Activated CD8-positive, alpha-beta memory T cell treated with anti-CD3 and anti-CD28 coated beads, Interleukin-2, amount 10 ng/mL, durations not matched to agents 7 days and 5 days (primary cell): ENCODE measurements around the gene TFRC. TPM values are rescaled to one million over a fixed set of nuclear protein-coding genes. Genes with fewer than 3 reads are reported as not detected.
"Not testable (repeated sequence)": the region's sequence is repeated elsewhere in the genome, so short reads cannot be mapped to it uniquely, and the experiment has no call there.

Experiments used
- ATAC-seq: fragments of 150-1000 bp; cut with Tn5 transposase; one replicate; pipeline ENCODE4 v1.10.0; 2021; ENCODE audit warnings: moderate library complexity
- CTCF ChIA-PET: fragments of 350-600 bp; sonication (Branson Sonifier 250); formaldehyde crosslinking; loops from one replicate; lab custom pipeline; 2021; ENCODE audit warnings: antibody characterized with exemption; lab: Charles Lee
- DNase-seq: peaks from one replicate; pipeline ENCODE4 v3.0.0-alpha.2; 2020
- H3K27ac Mint-ChIP-seq: one replicate; pipeline ENCODE4 v1.8.0; 2021; ENCODE audit warnings: mild to moderate bottlenecking, mixed read lengths
- H3K27me3 Mint-ChIP-seq: one replicate; pipeline ENCODE4 v1.8.0; 2021; ENCODE audit warnings: mixed read lengths
- H3K36me3 Mint-ChIP-seq: one replicate; pipeline ENCODE4 v1.8.0; 2021; ENCODE audit warnings: mild to moderate bottlenecking, mixed read lengths
- H3K4me1 Mint-ChIP-seq: one replicate; pipeline ENCODE4 v1.8.0; 2021; ENCODE audit warnings: mixed read lengths
- H3K4me3 Mint-ChIP-seq: one replicate; pipeline ENCODE4 v1.8.0; 2021; ENCODE audit warnings: mild to moderate bottlenecking, moderate library complexity, mixed read lengths
- H3K9me3 Mint-ChIP-seq: one replicate; pipeline ENCODE4 v1.8.0; 2022; ENCODE audit warnings: low read depth, mixed read lengths
- total RNA-seq, 2 experiments: library from RNA; stranded (reverse); gene quantifications; one replicate each; pipeline ENCODE4 v1.2.3, GENCODE V29; 2021

The TFRC gene
- total RNA-seq, 2 experiments from 2014 or later = 409 to 782 TPM

GRCh38 chr3:196075013-196075412 lies 6.9 kb downstream of the TFRC start:
- H3K4me3 Mint-ChIP-seq = no peak overlapping the region
- H3K27ac Mint-ChIP-seq = no peak overlapping the region
- no peaks in the 10 kb centered on the region for H3K27me3 Mint-ChIP-seq
- CTCF ChIA-PET = interaction anchor here (1.4 to 13.2 kb wide), 3 partner anchors 13 to 117 kb away, joined by 3 to 238 read pairs (median 18); no protein-coding TSS in a partner anchor
- H3K4me1 Mint-ChIP-seq = peaks cover 56% of the 10 kb centered on the region
- no peak for DNase-seq
- H3K9me3 Mint-ChIP-seq = no peaks in the 10 kb centered on the region
- H3K36me3 Mint-ChIP-seq = peaks cover 65% of the 10 kb centered on the region
- no peak for ATAC-seq

- H3K4me1 Mint-ChIP-seq = peaks cover 47% of the 10 kb centered on the region
Observed at GRCh38 chr3:196073255-196073753, 8.6 kb downstream of the TFRC start.

GRCh38 chr3:196072313-196072712 lies 9.6 kb downstream of the TFRC start:
- ATAC-seq = no peak
- DNase-seq = no peak
- Mint-ChIP-seq H3K9me3 (no peaks in the 10 kb centered on the region), H3K36me3 (peaks cover 61% of the 10 kb centered on the region), H3K4me3 (no peak overlapping the region), H3K27me3 (no peaks in the 10 kb centered on the region), H3K4me1 (peaks cover 43% of the 10 kb centered on the region), H3K27ac (no peak overlapping the region)
- CTCF ChIA-PET = interaction anchor here (0.9 to 13.2 kb wide), 15 partner anchors 8 to 146 kb away, joined by 3 to 238 read pairs (median 8); no protein-coding TSS in a partner anchor

More at GRCh38 chr3:196073255-196073753, 8.6 kb downstream of the TFRC start:
- ATAC-seq (peak; percentile 92), DNase-seq (peak; percentile 80)
- H3K4me3 Mint-ChIP-seq = no peak overlapping the region
- H3K9me3 Mint-ChIP-seq = no peaks in the 10 kb centered on the region
- CTCF ChIA-PET = interaction anchor here (0.6 to 13.2 kb wide), 23 partner anchors 9 to 443 kb away, joined by 3 to 238 read pairs (median 4); no protein-coding TSS in a partner anchor
- H3K27me3 Mint-ChIP-seq = no peaks in the 10 kb centered on the region
- H3K27ac Mint-ChIP-seq = peak overlapping the region; percentile 71
- peaks cover 60% of the 10 kb centered on the region for H3K36me3 Mint-ChIP-seq

- not testable (repeated sequence) for H3K27me3 Mint-ChIP-seq, DNase-seq, H3K9me3 Mint-ChIP-seq, H3K27ac Mint-ChIP-seq, H3K4me3 Mint-ChIP-seq, ATAC-seq
- H3K36me3 Mint-ChIP-seq = peaks cover 75% of the 10 kb centered on the region
- CTCF ChIA-PET = interaction anchor here (1.1 to 13.2 kb wide), 6 partner anchors 10 to 174 kb away, joined by 3 to 238 read pairs (median 3); no protein-coding TSS in a partner anchor
- peaks cover 33% of the 10 kb centered on the region for H3K4me1 Mint-ChIP-seq
Observed at GRCh38 chr3:196068812-196069211, 13.1 kb downstream of the TFRC start.

GRCh38 chr3:196067439-196067838 lies 14.5 kb downstream of the TFRC start:
- CTCF ChIA-PET = interaction anchor here (1.2 to 1.3 kb wide), 2 partner anchors 29 to 129 kb away, joined by 3 to 4 read pairs; no protein-coding TSS in a partner anchor
- Mint-ChIP-seq H3K27ac (no peak overlapping the region), H3K9me3 (no peaks in the 10 kb centered on the region), H3K36me3 (peaks cover 77% of the 10 kb centered on the region), H3K4me1 (peaks cover 28% of the 10 kb centered on the region), H3K4me3 (no peak overlapping the region), H3K27me3 (no peaks in the 10 kb centered on the region)
- DNase-seq = no peak
- no peak for ATAC-seq

GRCh38 chr3:196063971-196064370 lies 17.9 kb downstream of the TFRC start:
- Mint-ChIP-seq H3K27ac (peak overlapping the region; percentile 39), H3K9me3 (no peaks in the 10 kb centered on the region), H3K27me3 (no peaks in the 10 kb centered on the region), H3K4me1 (peaks cover 21% of the 10 kb centered on the region), H3K36me3 (peaks cover 80% of the 10 kb centered on the region), H3K4me3 (no peak overlapping the region)
- no peak for ATAC-seq
- no peak for DNase-seq
- CTCF ChIA-PET = interaction anchor here (0.6 to 1.9 kb wide), 5 partner anchors 9 to 420 kb away, joined by 3 to 14 read pairs (median 4); no protein-coding TSS in a partner anchor

- Mint-ChIP-seq H3K36me3 (peaks cover 79% of the 10 kb centered on the region), H3K4me3 (no peak overlapping the region), H3K4me1 (peaks cover 21% of the 10 kb centered on the region), H3K27me3 (no peaks in the 10 kb centered on the region), H3K27ac (peak overlapping the region; percentile 2), H3K9me3 (no peaks in the 10 kb centered on the region)
- no peak for DNase-seq
- CTCF ChIA-PET = interaction anchor here (1.3 to 3.0 kb wide), 2 partner anchors 10 kb away, joined by 14 to 18 read pairs; no protein-coding TSS in a partner anchor
- ATAC-seq = no peak
Observed at GRCh38 chr3:196063456-196063855, 18.4 kb downstream of the TFRC start.

- DNase-seq = no peak
- H3K27me3 Mint-ChIP-seq = no peaks in the 10 kb centered on the region
- ATAC-seq = no peak
- H3K4me1 Mint-ChIP-seq = peaks cover 21% of the 10 kb centered on the region
- H3K27ac Mint-ChIP-seq = no peak overlapping the region
- H3K4me3 Mint-ChIP-seq = no peak overlapping the region
- H3K9me3 Mint-ChIP-seq = no peaks in the 10 kb centered on the region
- H3K36me3 Mint-ChIP-seq = peaks cover 81% of the 10 kb centered on the region
- CTCF ChIA-PET = interaction anchor here (0.6 to 3.0 kb wide), 2 partner anchors 10 to 32 kb away, joined by 3 to 18 read pairs; no protein-coding TSS in a partner anchor
Observed at GRCh38 chr3:196063049-196063448, 18.8 kb downstream of the TFRC start.

GRCh38 chr3:196060834-196061233 lies 21.1 kb downstream of the TFRC start:
- no peaks in the 10 kb centered on the region for H3K9me3 Mint-ChIP-seq
- CTCF ChIA-PET = interaction anchor here (3.0 kb wide), 1 partner anchor 12 kb away, joined by 18 read pairs; no protein-coding TSS in a partner anchor
- peak overlapping the region; percentile 13 for H3K27ac Mint-ChIP-seq
- no peak overlapping the region for H3K4me3 Mint-ChIP-seq
- H3K27me3 Mint-ChIP-seq = no peaks in the 10 kb centered on the region
- DNase-seq (no peak), ATAC-seq (no peak)
- H3K36me3 Mint-ChIP-seq = peaks cover 77% of the 10 kb centered on the region
- H3K4me1 Mint-ChIP-seq = peaks cover 11% of the 10 kb centered on the region

- ATAC-seq (no peak), DNase-seq (no peak)
- Mint-ChIP-seq H3K27me3 (no peaks in the 10 kb centered on the region), H3K36me3 (peaks cover 77% of the 10 kb centered on the region), H3K9me3 (no peaks in the 10 kb centered on the region), H3K4me3 (no peak overlapping the region), H3K4me1 (peaks cover 4% of the 10 kb centered on the region), H3K27ac (no peak overlapping the region)
- CTCF ChIA-PET = interaction anchor here (1.2 kb wide), 1 partner anchor 13 kb away, joined by 3 read pairs; no protein-coding TSS in a partner anchor
Observed at GRCh38 chr3:196057760-196058331, 24.0 kb downstream of the TFRC start.

- H3K4me3 Mint-ChIP-seq, H3K4me1 Mint-ChIP-seq: not testable (repeated sequence)
Observed at GRCh38 chr3:196056371-196056770, 25.5 kb downstream of the TFRC start.

GRCh38 chr3:196055683-196056270 lies 26.1 kb downstream of the TFRC start:
- Mint-ChIP-seq H3K4me1 (peaks cover 4% of the 10 kb centered on the region), H3K4me3 (no peak overlapping the region), H3K9me3 (no peaks in the 10 kb centered on the region), H3K27ac (no peak overlapping the region), H3K27me3 (no peaks in the 10 kb centered on the region), H3K36me3 (peaks cover 79% of the 10 kb centered on the region)
- CTCF ChIA-PET = interaction anchor here (4.5 kb wide), 1 partner anchor 17 kb away, joined by 21 read pairs; no protein-coding TSS in a partner anchor
- DNase-seq = no peak
- no peak for ATAC-seq

More at GRCh38 chr3:196056371-196056770, 25.5 kb downstream of the TFRC start:
- peaks cover 78% of the 10 kb centered on the region for H3K36me3 Mint-ChIP-seq
- H3K27ac Mint-ChIP-seq, H3K9me3 Mint-ChIP-seq, ATAC-seq, H3K27me3 Mint-ChIP-seq, DNase-seq: not testable (repeated sequence)
- CTCF ChIA-PET = interaction anchor here (1.2 to 4.5 kb wide), 2 partner anchors 14 to 16 kb away, joined by 3 to 21 read pairs; no protein-coding TSS in a partner anchor

- no peak overlapping the region for H3K4me3 Mint-ChIP-seq
- peaks cover 76% of the 10 kb centered on the region for H3K36me3 Mint-ChIP-seq
- no peaks in the 10 kb centered on the region for H3K27me3 Mint-ChIP-seq
- H3K4me1 Mint-ChIP-seq = peaks cover 3% of the 10 kb centered on the region
- H3K9me3 Mint-ChIP-seq = no peaks in the 10 kb centered on the region
- DNase-seq (no peak), ATAC-seq (no peak)
- CTCF ChIA-PET = interaction anchor here (4.5 kb wide), 1 partner anchor 17 kb away, joined by 21 read pairs; no protein-coding TSS in a partner anchor
- H3K27ac Mint-ChIP-seq = no peak overlapping the region
Observed at GRCh38 chr3:196055240-196055639, 26.6 kb downstream of the TFRC start.
